HG02884 (cell line): ENCODE data around the gene GNG7.
"Not testable (repeated sequence)": the region's sequence is repeated elsewhere in the genome, so short reads cannot be mapped to it uniquely, and the experiment has no call there.

ENCODE experiments used
- ATAC-seq: cut with Tn5 transposase; IDR thresholded peaks from one replicate; pipeline ENCODE4 v1.9.1; 2021; ENCODE audit warnings: mild to moderate bottlenecking, moderate library complexity; ENCODE audit not compliant: unreplicated experiment

GNG7 gene

DNA sequence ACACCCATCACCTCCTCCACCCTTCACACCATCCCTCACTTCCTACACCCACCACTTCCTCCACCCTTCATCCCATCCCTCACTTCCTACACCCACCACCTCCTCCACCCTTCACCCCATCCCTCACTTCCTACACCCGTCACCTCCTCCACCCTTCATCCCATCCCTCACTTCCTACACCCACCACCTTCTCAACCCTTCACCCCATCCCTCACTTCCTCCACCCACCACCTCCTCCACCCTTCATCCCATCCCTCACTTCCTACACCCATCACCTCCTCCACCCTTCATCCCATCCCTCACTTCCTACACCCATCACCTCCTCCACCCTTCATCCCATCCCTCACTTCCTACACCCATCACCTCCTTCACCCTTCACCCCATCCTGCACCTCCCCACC lies 11.6 kb upstream of the GNG7 start:
- not testable (repeated sequence) for ATAC-seq

- ATAC-seq, result not testable (repeated sequence)
Observed at GRCh38 chr19:2713170-2713569, 10.7 kb upstream of the GNG7 start.

DNA sequence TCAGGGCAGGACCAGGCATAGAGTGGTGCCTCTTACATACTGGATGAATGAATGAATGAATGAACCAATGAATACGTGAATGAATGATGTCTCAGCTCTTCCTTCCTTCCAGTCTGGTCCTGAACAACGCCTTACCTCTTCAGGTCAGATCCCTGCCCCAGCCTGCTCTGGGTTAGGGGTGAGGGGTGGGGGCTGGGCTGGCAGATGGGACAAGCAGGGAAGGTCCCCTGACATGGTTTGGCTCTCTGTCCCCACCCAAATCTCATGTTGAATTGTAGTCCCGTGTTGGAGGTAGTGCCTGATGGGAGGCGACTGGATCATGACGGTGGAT lies 9.3 kb upstream of the GNG7 start:
- no peak for ATAC-seq

- no peak for ATAC-seq
Observed at GRCh38 chr19:2711172-2711874, 8.8 kb upstream of the GNG7 start.

GRCh38 chr19:2706251-2706650 lies 3.8 kb upstream of the GNG7 start:
- ATAC-seq, result no peak

DNA sequence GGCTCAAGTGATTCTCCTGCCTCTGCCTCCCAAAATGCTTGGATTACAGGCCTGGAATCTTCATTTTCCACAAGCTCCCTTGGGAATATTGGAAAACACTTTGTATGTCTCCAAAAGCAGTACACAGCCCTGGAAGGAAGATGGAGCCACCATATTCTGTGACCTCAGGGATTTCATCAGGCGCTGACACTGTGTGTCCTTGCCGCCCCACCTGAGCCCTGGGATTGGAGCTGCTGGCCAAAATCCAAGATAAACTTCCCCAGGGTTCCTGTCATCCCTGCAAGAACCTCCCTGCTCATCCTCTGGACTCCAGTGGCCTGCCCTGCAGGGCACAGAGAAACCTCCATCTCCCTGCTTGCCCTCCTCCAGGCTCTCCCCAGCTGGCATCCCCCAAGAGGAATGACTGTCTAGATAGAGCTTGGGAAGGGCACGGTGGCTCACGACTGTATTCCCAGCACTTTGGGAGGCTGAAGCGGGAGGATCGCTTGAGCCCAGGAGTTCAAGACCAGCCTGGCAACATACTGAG lies 1.3 kb upstream of the GNG7 start:
- ATAC-seq, result no peak

DNA sequence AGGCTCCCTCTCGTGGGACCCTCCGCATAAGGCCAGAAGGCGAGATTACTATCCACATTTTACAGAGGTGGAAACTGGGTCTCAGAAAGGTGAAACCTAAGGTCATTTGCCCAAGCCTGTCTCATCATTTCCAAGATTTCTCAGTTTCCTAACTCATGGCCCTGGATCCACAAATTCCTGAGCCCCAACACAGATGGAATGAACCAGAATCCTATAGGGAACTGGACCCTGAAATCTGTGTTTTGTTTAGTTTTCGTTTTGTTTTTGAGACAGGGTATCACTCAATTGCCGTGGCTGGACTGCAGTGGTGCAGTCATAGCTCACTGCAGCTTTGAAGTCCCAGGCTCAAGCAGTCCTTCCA lies 563 bp upstream of the GNG7 start:
- ATAC-seq, result no peak

DNA sequence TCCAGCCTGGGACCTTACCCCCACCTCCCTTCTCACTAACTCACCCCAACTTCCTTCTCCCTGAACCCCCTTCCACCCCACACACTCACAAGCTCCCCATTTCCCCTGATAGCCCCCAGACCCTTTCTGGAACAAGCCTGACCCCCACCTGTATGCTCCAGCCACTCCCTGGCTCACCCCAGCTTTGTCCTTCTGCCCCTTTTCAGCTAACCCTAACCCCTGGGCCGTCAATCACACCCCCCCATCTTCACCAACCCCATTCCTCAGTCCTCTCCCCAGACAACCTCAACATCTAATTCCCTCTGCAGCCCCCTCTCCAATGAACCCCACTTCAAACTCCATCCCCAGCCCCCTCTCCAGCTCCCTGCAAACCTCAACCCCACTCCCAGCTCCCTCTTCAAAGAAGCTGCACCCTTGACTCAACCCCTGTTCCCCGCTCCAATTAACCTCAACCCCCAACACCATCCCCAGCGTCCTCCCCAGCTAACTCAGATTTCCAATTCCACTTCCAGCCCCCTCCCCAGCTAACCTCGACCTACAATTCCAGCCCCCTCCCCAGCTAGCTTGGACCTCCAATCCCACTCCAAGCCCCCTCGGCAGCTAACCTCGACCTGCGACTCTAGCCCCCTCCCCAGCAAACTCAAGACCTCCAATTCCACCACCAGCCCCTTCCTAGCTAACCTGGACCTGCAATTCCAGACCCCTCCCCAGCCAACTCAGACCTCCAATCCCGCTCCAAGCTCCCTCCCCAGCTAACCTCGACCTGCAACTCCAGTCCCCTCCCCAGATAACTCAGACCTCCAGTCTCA lies 929 bp downstream of the GNG7 start:
- no peak for ATAC-seq

DNA sequence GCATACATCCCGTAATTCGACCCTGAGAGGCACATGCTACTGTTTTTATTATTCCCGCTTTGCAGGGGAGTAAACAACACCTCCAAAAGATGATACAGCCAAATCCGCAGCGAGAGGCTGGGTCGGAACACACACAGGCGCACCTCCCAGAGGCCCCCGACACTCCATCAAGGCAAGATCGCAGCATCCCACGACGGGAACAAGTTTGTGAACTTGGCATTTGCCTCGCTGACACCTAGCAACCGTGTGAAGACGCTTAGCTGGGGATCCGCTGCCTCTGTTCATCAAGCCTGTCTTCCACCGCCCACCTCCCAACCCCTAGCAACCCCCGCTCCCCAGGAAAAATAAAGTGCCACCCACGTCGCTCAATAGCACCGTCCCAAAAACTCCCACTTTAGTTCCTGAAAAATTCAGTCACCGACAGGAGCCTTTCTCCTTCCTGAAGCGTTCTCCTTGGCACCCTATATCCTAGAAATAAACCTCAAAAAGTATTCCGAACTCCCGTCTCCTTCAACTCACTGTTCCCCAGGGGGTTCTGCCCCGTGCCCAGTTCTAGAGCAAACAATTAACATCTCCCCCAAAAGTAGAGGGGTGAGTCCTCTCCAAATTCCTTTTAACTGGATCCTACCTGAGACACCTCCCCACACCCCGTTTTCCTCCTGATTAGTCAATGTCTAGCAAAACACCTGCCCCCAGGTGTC lies 1.7 kb downstream of the GNG7 start:
- ATAC-seq, result no peak

DNA sequence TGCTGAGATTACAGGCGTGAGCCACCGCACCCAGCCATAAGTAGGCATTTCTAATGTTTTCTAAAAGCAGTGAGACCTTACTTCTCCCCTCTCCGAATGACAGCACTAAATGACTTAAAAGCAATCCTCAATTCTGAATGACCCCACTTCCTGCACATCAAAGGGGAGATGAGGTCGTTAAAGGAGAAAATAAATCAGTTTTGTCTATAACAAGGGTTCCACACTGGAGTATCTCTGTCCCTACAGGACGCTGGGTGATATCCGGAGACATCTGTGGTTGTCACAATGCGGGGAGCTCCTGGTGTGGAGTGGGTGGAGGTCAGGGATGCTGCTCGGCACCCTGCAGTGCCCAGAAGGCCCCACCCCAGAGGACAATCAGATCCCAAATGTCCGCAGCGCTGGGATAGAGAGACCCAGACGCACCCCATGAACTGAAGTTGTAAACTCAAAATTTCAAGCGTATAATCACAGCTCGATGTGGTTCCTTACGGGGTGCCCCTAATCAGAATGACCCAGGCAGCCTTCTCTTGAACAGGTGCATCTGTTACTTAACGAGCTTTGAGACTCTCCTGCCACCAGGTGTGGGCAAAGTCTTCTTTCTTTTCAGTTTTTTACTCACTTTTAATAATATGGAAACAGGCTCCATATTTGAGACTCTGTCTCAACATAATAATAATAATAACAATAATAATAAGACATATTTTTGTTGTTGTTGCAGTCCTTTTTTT lies 2.9 kb downstream of the GNG7 start:
- no peak for ATAC-seq

- no peak for ATAC-seq
Observed at GRCh38 chr19:2694196-2694595, 8.3 kb downstream of the GNG7 start.

GRCh38 chr19:2693492-2694160 lies 8.9 kb downstream of the GNG7 start:
- ATAC-seq, result no peak

DNA sequence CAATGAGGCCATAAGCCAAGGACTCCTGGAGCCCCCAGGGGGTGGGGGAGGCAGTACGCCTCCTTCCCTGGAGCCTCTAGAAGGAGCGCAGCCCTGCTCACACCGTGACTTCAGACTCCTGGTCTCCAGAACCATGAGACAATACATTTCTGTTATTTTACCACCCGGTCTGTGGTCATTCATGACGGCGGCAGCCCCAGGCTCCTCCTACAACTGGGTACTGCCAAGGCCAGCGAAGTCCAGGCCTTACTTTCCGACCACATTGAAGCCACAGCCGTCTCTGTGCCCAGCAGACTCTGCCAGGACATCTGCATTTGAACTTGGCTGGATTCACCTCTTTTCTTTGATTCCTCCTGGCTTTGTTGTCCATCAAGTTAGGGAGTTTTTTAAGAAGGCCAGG lies 10.5 kb downstream of the GNG7 start:
- no peak for ATAC-seq

DNA sequence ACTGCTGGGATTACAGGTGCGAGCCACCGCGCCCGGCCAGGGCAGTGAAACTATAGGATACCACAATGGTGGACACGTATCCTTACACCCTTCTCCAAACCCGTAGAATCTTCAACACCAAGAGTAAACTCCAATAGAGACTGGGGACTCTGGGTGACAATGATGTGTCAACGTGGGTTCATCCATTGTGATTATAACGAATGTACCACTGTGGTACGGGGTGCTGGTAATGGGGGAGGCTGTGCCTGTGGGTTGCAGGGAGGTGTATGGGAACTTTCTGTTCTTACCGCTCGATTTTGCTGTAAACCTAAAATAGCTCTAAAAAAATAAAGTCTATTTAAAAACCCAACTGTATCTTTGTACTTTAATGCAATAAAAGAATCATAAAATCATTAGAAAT lies 11.6 kb downstream of the GNG7 start:
- ATAC-seq, result no peak

DNA sequence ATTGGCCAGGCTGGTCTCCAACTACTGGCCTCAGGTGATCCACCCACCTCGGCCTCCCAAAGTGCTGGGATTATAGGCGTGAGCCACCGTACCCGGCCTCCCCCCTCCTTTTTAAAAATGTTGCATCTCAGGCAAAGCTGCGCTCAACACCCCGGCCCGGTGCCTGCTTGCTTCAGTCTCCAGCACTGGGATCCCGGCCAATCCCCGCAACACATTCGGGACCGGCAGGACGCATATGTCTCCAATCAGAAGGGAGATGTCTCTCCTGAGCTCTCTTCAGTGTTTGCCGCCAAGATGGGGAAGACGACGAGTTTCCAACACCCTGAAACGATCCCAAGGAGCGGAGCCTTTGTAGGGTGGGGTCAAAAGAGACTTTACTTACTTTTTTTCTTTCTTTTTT lies 16.1 kb downstream of the GNG7 start:
- no peak for ATAC-seq

DNA sequence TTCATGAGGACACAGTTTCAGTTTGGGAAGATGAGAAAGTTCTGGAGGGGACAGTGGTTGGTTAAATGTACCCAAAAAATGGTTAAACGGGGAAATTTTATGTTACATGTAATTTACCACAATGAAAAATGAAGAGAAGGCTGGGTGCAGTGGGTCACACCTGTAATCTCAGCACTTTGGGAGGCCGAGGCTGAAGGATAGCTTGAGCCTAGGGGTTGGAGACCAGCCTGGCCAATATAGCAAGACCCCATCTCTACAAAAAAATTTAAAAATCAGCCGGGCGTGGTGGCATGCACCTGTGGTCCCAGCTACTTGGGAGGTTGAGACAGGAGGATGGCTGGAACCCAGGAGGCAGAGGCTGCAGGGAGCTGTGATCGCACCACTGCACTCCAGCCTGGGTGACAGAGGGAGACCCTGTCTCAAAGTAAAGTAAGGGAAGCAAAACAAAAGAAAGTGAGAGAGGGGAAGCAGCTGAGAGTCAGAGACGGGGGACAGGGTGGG lies 17.2 kb downstream of the GNG7 start:
- ATAC-seq, result no peak

DNA sequence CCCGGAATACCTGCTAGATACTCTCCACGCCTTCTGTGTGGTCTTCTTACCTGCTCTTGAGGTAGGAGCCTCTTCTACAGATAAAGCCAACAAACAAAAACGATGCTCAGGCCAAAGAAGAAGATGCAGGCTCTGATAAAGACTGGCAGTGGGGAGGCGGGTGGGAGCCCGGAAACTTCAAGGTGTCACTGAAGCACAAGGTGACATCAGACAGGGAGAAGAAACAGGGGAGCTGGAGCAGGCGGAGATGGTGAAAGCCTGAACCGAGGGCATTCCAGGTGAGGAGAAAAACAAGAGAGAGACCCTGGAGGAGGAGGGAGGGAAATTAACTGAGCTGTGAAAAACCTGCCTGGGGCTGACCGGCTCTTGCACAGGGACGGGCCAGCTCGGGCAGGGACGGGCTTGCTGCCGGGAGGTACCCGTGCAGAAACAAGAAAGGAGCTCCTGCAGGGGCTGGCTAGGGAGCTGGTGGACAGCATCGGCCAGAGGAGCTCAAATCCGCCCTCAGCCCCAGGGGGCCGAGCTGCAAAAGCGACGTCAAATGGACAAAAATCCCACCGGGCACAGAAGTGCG lies 19.0 kb downstream of the GNG7 start:
- no peak for ATAC-seq

GRCh38 chr19:2680808-2681207 lies 21.7 kb downstream of the GNG7 start:
- no peak for ATAC-seq

- ATAC-seq, result no peak
Observed at GRCh38 chr19:2679439-2679838, 23.1 kb downstream of the GNG7 start.

DNA sequence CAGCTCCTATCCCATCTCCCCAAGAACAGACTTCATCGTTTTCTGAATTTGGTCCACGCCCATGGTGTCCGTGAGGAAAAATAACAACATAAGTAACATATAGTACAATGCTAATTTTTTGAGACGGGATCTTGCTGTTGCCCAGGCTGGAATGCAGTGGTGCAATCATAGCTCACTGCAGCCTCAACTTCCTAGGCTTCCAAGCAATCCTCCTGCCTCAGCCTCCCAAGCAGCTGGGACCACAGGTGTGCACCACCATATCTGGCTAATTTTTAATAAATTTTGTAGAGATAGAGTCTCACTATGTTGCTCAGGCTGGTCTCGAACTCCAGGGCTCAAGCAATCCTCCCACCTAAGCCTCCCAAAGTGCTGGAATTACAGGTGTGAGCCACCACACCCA lies 23.5 kb downstream of the GNG7 start:
- ATAC-seq, result not testable (repeated sequence)
